GM12892 (cell line): ENCODE data around the gene OR51E1.

Source experiments
- POLR2A ChIP-seq: IDR thresholded peaks from 2 replicates; pipeline ENCODE4 v1.6.1; 2011; ENCODE audit warnings: low read depth, low read length, control low read depth
- POLR2AphosphoS5 ChIP-seq: IDR thresholded peaks from 2 replicates; pipeline ENCODE4 v1.6.1; 2011; ENCODE audit warnings: low read depth, low read length, control low read depth

- TF ChIP-seq POLR2A (no peak), POLR2AphosphoS5 (no peak)
These were observed 38.7 kb upstream of the OR51E1 start for GRCh38 chr11:4605057-4605456.
